NCI-H2107 treated with DMSO at 0.1 percent for 48 hours (cell line): Measurements from ENCODE around the gene S100A4.
"Not testable (repeated sequence)": the region's sequence is repeated elsewhere in the genome, so short reads cannot be mapped to it uniquely, and the experiment has no call there.

Source experiments
- DNase-seq: peaks from one replicate; lab custom pipeline; 2025; ENCODE audit not compliant: unreplicated experiment; lab: John Stamatoyannopoulos, UW

S100A4 gene

DNA sequence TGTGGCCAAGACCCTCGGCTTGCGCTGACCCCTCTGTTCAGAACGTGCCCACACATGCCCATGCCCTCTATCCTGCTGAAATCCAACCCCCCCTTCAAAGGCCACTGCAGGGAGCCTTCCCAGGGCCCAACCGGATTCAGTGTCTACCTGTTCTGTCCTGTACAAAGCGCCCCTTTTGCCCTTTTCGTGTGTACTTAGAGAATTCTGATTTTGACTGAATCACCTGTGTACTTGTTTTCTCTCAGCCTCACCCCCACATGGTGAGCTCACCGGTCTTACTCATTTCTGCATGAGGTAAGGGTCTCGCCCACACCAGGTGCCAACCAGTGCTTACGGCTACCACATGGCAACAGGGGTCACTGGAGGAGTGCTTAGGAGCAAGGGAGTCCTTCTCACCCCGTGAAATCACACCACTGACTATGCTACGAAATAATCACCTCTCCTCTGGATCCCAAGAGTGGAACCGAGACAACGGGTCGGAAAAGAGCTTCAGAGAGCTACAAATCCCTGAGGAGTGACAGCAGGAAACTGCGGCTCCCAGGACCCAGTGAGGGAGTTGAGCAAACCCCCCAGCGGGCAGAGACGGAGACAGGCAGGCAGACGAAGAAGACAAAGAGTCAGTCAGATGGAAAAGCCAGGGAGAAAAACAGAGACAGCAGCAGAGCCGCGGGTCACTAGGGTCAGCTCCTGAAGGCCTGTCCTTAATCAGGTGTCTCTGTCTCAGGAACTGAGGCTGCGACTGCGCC is 22.2 kb upstream of the S100A4 start:
- no peak for DNase-seq

DNA sequence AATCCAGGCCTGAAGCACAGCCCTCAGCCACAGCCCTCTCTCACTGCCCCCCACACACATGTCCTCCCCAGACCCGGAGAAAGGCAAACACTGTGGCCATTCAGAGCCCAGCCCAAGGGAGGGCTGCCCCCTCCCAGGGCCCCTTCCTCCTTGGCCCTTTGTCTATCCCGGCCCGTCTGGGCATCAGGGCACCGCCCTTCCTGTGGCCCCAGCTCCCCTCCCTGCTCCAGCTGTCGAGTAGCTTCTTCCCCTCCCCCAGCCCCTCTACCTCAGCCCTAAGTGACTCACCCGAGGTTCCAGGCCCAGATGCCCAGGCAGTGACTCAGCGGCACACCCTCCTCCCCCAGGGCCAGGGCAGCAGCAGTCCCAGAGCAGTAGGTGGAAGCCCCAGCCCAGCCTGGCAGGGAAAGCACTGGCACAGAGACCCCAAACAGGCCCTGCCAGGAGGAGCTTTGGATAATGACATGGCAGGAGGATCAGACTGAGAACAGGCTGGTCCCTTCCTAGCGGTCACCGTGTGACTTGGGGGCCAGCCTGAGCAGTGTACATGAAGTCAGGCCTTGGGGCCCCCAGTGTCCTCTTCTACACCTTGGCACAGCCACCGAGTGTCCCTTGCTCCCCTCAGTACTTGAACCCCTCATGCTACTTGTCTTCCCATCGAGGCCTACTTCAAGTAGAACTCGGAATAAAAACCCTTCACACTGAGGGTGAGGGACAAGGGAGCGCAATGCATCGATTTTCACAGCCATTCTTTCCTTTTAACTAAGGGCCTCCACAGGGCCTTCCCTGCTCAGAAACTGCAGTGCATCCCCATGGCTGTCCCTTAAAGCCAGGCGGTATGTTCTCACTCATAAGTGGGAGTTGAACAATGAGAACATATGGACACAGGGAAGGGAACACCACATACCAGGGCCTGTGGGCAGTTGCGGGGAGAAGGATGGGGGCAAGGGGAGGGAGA is 21.1 kb upstream of the S100A4 start:
- DNase-seq = peak; percentile 64

DNA sequence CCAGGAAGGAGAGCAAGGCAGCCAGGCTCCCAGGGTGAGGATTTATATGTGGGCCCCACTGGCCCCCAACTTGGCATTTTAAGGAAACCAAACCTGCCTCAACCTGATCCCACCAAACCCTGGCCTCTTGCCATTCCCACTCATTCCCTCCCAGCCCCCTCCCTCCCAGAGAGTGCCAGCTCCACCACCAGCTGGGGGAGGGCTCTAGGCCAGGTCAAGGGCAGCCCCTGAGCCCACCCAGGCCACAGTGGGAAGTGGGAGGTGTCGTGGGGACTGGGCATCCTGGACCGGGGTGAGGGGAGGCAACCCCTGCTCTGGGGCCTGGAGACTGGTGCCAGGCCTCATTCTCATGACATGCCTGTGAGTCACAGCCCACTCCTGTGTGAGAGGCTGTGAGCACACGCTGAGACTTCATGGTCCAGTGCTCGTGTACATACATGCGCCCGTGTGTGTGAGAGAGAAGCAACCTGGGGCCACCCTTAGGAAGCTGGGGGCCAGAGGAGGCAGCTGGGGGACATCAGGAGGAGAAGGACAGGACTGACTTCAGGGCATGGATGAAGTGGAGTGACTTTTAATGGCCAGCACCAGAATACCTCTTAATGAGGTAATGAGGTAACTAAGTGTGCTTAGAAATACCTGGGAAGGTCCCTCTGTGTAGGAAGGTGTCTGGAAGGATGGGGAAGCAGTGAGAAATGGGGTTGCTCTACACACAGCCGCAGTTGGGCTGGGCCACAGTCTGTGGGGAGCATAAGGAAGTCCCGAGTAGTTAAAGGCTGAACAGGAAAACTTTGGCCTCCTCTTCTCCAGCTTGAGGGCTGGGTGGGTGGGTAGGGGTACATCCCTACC is 20.1 kb upstream of the S100A4 start, which contains the start of gene S100A2:
Gene S100A2 (minus strand): TSS at position 316 of the 846 bp plus-strand sequence. CDS start 1,967 bp downstream, outside the sequence.
- DNase-seq = peak; percentile 55

DNA sequence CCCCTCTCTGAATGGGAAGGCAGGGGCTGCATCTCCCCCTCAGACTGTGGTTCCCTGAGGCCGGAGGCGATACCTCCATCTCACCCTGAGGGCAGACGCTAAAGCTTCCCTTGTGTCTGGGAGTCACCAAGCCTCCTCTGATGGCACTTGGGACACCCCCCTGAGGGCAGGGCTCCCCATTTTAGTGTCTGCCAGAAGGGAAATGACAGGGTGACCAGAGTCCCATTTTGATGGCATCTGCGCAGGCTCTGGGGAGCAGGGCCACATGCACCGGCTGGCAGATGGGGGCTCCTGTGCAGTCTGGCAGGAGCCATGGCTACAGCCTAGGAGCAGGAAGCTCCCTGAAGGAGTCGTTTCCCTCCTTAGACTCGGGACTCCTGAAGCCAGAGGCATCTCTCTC is 18.4 kb upstream of the S100A4 start:
- no peak for DNase-seq

DNA sequence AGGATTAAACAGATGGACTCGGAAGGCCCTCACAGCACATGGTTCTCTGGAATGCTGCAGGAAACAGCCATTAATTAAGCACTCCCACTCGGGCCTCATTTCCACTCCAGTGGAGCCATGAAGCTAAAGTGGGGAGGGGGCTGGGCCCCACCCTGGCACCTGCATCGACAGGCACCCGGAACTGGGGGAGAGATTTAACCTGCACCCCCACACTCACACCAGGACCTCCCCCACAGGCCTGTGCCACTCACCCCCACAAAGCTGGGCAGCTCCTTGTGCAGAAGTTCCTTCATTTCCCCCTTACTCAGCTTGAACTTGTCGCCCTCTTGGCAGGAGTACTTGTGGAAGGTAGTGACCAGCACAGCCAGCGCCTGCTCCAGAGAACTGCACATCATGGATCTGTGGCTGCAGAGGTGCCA is 17.9 kb upstream of the S100A4 start:
- DNase-seq = no peak

DNA sequence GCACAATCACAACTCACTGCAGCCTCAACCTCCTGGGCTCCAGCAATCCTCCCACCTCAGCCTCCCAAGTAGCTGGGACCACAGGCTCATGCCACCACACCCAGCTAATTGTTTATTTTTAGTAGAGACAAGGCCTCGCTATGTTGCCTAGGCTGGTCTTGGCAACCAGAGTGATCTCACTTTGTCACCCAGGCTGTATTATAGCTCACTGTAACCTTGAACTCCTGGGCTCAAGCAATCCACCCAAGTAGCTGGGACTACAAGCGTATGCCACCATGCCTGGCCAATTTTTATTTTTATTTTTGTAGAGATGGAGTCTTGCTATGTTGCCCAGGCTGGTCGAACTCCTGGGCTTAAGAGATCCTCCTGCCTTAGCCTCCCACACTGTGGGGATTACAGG is 16.4 kb upstream of the S100A4 start:
- DNase-seq = not testable (repeated sequence)

DNA sequence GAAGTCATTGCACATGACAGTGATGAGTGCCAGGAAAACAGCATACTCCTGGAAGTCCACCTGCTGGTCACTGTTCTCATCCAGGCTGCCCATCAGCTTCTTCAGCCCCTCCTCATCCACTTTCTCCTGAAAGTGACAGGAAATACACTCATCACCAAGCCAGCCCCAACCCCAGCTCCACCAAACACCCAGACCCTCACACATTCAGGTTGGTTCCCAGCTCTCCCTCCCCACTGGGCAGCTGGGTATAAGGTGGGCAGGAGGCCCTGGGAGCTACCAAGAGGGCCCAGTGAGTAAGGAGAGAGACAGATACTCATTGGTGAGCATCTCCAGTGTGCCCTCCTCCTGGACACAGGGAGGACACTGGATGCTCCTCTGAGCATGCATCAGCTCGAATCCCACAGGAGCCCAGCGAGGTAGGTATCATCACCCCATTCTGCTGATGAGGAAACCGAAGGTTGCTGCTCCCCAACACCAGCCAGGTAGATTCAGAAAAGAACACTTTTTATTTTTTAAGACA is 15.9 kb upstream of the S100A4 start:
- DNase-seq = no peak

DNA sequence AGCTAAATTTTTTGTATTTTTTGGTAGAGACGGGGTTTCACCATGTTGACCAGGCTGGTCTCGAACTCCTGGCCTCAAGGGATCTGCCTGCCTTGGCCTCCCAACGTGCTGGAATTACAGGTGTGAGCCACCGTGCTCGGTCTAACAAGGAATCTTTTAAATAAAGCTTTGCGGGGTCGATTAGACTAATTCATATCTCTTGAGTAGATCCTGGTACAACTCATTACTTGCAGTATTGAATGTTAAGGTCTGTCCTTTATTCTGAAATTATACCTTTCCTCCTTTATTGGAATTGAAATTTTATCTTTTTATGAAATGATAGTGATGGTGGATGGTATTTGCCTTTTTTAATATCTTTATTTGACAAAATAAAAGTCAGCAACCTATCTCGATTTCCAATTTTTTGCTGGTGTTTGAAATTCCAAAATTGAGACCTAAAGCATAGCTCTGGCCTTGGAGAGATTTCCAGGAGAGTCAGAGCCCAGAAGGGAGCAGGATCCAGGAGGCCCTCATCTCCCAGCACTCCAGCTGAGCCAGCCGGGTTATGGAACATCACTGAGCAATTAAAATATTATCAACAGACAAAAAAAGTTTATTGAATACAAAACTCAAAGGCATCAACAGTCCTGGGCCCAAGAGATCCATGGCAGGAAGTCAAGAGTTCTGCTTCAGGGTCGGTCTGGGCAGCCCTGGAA is 15.3 kb upstream of the S100A4 start:
- no peak for DNase-seq

DNA sequence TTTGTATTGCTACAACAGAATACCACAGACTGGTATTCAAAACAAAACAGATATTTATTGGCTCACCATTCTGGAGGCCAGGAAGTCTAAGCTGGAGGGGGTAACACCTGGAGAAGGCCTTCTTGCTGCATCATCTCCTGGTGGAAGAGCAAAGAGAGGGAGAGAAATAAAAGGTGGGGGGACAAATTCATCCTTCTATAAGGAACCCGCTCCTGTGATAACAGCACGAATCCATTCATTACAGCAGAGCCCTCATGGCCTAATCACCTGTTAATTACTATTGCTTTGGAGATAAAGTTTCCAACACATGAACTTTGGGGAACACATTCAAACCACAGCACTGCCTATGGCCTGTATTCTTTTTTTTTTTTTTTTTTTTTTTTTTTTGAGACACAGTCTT is 14.6 kb upstream of the S100A4 start:
- no peak for DNase-seq

DNA sequence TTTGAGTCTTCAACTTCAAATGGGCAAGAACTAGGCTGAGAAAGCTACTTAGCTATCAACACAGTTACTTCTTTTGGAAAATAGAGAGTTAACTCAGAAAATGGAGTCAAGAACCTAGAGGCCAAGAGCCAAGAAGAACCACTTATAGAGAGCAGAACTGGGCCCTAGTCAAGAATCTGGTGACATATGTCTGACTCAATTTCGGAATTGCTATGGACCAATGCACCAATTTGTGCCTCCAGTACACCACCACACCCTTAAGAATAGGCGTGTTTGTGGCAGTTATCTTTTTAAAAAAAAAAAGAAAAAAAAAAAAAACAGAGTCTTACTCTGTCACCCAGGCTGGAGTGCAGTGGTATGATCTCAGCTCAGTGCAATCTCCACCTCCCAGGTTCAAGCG is 12.3 kb upstream of the S100A4 start:
- DNase-seq = no peak

DNA sequence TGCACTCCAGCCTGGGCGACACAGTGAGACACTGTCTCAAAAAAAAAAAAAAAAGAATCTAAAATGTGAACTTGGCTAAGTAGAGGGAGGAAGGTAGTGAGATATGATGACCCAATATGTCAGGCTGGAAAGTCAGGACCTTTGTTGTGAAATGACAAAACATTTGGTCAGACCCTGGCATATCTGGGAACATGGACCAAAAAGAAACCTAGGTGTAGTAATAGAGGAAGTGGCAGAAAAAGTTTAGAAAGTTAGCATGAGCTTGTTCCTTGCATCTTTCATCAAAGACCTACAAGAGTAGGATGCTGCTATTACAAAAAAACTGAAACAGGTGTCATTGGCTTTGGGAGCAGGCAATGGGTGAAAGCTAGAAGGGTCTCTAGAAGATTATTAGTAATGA is 10.7 kb upstream of the S100A4 start:
- DNase-seq = no peak

DNA sequence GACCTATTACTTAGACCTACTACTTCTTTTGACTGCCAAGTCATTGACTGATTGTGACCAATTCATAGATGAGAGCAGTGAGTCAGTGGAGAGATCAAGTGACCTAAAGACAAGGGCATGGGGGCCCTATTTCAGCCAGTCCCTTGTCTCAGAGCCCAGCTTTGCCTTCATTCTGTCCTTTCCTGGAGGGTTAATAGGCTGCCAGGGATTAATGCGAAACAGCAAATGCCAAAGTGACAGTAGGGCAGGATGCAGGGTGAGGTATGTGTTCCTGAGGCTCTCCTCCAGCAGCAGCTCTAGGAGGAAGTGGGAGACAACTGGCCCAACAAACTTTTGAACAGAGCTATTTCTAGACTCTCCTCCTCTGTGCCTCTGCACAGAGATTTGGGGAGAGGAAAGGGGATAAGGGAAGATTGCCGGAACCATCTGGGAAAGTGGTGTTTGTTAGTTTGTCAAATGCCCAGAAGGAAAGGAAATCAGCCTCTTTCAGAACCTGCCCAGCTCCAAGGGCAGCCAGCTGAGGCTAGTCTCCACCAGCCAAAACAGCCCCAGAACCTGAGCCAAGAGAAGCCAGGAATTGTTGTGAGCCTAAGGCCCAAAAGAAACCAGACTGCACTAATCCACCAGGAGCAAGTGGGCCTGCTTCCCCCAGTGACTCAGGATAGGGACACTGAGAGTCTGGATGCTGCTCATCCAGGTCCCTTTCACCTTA is 8.4 kb upstream of the S100A4 start:
- DNase-seq = no peak

DNA sequence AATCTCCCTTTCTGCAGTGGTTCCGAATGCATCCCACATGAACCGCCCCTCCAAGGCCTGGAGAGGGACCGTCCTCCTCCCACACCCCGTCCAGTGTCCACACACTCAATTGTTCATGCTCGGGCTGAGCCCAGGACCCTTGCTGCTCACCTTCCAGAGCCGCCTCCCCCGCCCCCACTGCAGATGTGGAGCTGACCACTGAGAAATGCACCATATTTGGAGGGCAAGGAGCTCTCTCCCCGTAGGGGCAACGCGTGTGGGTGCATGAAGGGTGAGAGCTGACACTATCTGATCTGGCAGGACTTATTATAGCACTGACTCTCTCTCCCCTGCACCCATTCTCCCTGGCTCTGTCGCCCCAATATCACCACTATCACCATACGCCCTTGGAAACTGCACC is 7.5 kb upstream of the S100A4 start:
- DNase-seq = no peak

DNA sequence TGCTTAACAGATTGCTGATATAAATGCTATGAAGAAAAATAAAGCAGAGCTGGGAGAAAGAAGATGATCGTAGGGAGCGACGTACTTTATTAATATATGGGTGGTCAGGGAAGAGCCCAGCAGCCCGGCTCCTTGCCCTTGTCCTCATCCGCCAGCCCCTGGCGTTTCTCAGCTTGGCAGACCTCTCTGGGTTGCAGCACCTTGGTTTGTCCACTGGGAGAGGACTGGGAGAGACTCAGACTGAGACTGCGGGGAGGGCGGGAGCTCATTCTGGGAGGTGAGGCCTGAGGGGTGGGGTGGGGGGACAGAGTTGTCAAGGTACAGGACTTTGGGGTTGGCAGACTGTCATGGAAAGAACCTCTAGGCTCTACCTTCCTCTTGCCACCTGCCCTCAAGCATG is 6.7 kb upstream of the S100A4 start:
- no peak for DNase-seq

DNA sequence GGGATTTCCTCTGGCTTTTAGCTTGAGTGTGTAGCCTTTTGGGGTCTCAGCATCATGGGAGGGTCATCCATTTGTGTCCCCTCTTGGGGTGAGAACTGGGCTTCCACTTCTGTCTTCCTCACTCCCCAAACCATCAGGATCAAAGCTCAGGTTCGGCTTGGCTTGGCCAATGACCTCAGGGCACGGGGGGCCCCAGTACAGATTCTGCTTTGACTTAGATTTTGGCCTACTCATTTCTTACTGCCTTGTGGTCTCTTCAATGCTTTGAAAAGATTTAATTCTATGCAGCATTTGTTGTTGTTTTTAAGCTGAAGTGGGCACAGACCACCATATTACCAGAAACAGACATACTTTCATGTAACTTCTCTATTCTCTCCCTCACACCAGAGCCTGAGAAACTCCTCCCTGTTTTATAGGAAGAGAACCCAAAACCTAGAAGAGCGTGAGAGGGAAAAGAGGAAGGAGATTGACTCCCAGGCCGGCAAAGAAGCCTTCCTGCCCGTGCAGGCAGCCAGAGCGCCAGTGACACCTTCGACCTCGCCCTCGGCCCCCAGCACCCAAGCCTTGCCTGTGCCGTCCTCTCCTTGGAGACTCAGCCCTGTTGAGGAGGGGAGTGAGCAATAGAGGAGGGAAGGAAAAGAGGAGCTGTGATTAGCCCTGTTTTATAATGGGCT is 5.4 kb upstream of the S100A4 start:
- DNase-seq = no peak

DNA sequence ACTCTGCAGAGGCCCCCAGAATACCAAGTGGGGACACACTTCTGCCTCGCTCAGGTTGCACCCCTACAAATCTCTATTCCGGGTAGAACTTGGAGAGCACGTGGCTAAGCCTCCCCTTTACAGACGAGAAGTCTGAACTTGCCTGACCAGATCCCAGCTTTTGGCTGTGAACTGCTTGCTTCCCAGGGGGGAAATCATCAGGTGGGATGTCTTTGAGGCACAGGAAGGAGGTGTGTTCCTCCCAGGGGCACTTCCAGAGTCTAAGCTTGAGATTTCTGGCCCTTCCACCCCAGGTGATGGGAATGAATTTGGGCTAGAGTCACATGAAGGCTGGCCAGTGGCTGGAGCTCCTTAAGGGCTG is 4.8 kb upstream of the S100A4 start:
- DNase-seq = no peak

DNA sequence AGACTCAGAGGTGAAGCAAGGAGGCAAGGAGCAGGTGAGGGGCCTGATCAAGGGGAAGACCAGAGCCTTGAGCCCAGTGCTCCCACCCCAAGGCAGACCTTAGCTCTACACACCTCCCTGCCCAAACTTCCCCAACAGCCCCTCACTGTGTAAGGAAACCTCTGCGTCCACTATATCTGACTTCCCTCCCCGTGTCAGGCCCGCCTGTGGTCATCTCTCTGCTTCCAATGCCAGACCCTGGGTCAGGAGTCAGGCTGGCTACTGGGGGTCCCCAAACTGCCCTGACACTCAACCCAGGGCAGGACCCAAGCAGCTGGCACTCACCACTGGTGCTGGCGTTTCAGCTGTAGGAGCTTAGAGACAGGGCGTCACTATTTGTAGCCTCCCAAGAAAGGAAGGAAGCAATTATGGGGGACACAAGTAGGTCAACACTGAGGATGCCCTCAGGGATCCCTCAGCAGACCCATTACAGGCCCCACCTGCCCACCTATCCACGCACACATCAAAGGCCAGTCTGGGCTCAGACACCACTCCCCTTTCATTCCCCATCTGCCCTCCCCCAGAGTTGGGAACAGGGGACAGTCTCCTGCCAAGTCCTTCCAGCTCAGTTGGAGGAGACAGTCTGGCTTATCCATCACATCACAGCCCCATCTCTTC is 4.3 kb upstream of the S100A4 start:
- no peak for DNase-seq
